HG03103 (cell line): ENCODE data around the gene SURF4.
"Not testable (repeated sequence)": the region's sequence is repeated elsewhere in the genome, so short reads cannot be mapped to it uniquely, and the experiment has no call there.

Experiments used
- ATAC-seq: cut with Tn5 transposase; IDR thresholded peaks from one replicate; pipeline ENCODE4 v1.9.1; 2021; ENCODE audit warnings: low read depth; ENCODE audit not compliant: unreplicated experiment

Gene SURF4

GRCh38 chr9:133400292-133400691 lies 24.4 kb upstream of the SURF4 start:
- no peak for ATAC-seq

DNA sequence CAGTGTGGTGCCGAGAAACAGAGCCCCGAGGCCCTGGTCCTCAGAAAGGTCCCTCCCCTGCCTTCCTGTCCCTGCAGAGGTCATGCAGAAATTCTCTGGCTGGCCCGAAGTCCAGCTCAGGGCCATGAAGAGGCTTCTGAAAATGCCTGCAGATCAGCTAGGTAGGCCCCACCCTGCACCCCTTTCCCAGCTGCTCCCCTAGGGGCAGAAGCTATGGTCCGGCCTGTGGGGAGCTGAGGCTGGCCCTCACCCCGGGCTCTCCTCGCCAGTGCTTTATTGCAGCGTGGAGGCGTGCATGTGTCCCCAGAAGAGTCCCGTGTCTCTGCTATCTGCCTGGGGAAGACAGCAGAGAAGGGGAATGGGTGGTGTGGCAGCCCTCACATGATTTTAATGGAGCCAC lies 22.0 kb upstream of the SURF4 start:
- ATAC-seq: no peak

DNA sequence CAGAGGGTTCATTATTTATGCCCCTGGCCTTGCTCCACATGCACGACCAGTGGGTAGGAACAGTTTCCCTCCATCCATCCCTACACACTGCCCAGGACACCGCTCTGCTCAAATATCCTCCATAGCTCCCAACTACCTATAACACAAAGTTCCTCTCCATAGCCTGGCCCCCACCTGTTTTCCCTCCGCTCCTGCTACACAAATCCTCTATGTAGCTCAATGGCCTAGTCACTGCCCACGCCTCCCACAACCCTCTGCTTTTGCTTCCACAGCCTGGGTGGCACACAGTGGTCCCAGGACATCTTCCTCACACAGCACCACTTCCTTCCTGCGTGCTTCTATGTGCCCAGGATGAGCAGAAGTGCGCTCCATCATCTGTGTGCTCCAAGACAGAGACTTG lies 21.5 kb upstream of the SURF4 start:
- ATAC-seq: no peak

DNA sequence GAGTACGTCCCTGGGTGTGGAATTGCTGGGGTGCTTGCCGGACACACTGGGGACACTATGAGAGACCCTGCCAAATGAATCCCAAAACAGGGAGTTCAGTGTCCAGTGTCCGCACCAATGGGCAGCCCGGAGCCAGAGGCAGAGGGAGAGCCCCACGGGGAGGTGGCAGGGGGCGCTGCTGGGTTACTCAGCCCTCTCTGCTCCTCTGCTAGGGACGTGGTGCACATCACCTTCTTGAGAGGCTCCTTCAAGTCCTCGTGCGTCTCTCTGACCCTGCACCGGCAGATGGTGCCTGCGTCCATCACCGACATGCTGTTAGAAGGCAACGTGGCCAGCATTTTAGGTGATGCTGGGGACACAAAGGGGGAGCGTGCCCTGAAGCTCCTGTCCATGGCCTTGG lies 21.1 kb upstream of the SURF4 start:
- no peak for ATAC-seq

DNA sequence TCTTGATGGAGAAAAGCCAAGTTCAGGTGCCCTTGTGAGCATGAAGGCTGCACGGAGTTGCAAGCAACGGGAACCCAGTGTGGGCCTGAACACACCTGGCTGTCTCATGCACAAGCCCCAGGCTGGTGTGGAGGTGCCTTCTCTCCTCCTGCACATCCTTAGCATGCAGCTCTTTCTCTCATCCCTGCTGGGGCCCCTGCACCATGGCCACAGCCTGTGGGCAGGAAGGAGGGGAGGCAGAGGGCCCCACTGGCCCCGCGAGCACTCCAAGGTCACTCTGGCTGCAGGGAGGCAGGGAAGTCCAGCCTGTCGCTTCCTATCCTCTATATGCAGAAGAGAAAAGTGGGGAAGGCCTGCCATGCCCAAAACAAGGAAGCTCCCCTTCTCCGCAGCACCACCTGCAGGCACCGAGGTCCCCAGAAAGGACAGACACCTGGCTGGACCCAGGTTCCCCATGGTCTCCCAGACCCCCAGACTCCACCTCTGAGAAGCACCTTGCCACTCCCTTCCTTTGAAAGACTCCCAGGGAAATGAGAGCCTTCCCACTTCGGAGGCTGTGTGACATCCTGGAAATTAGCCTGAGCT lies 18.9 kb upstream of the SURF4 start:
- no peak for ATAC-seq

GRCh38 chr9:133393399-133393798 lies 17.5 kb upstream of the SURF4 start:
- no peak for ATAC-seq

DNA sequence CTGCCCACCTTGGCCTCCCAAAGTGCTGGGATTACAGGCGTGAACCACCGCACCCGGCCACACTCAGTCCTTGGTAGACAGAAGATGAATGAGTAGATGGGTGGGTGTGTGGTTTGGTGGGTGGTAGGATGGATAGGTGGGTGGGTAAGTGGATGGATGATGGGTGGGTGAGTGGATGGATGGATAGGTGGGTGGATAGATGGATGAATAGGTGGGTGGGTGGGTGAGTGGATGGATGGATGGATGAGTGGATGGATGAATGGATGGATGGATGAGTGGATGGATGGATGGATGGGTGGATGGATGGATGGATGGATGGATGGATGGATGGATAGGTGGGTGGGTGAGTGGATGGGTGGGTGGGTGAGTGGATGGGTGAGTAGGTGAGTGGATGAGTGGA lies 16.4 kb upstream of the SURF4 start:
- ATAC-seq: not testable (repeated sequence)

GRCh38 chr9:133391449-133391848 lies 15.6 kb upstream of the SURF4 start:
- not testable (repeated sequence) for ATAC-seq

- ATAC-seq: no peak
Observed at GRCh38 chr9:133390713-133391112, 14.9 kb upstream of the SURF4 start.

- ATAC-seq: no peak
Observed at GRCh38 chr9:133389562-133389961, 13.7 kb upstream of the SURF4 start.

- no peak for ATAC-seq
Observed at GRCh38 chr9:133389025-133389557, 13.2 kb upstream of the SURF4 start.

GRCh38 chr9:133387680-133388079 lies 11.8 kb upstream of the SURF4 start:
- ATAC-seq: no peak

GRCh38 chr9:133386338-133386737 lies 10.5 kb upstream of the SURF4 start:
- no peak for ATAC-seq

GRCh38 chr9:133385452-133385851 lies 9.6 kb upstream of the SURF4 start:
- no peak for ATAC-seq

DNA sequence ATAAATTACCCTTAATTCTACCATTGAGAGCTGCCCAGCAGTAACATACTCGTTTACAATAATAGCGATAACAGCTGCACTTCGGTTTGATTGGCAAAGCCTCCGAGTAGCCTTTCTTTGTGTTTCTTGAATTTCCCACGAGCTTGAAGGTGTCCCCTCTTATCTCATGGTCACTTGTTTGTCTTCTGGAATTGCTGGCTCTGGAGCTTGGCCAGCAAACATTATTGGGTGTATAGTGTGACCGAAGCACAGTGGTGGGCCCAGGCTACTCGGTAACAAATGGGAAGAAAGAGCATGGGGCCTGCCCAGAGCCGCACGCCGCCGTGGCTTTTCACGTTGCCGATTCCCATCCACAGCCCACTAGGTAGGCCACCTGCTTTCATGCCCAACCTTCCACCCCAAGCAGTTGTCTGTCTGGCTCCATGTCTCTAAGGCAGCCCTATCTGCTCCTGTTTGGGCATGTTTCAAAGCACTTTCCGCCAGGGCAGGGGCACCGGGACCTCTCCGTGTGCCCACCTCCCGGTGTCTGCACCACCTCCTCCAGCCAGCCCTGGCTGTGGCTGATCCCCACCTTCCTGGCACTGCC lies 9.0 kb upstream of the SURF4 start:
- ATAC-seq: no peak

DNA sequence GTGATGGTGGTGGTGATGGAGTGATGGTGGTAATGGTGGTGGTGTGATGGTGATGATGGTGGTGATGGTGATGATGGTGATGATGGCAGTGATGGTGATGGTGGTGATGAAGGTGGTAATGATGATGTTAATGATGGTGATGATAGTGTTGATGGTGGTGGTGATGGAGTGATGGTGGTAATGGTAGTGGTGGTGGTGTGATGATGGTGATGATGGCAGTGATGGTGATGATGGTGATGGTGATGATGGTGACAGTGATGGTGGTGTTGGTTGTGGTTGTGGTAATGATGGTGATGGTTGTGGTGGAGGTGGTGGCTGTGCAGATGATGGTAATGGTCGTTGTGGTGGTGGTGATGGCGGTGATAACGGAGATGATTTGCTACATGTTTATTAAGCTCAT lies 7.6 kb upstream of the SURF4 start:
- ATAC-seq: no peak

DNA sequence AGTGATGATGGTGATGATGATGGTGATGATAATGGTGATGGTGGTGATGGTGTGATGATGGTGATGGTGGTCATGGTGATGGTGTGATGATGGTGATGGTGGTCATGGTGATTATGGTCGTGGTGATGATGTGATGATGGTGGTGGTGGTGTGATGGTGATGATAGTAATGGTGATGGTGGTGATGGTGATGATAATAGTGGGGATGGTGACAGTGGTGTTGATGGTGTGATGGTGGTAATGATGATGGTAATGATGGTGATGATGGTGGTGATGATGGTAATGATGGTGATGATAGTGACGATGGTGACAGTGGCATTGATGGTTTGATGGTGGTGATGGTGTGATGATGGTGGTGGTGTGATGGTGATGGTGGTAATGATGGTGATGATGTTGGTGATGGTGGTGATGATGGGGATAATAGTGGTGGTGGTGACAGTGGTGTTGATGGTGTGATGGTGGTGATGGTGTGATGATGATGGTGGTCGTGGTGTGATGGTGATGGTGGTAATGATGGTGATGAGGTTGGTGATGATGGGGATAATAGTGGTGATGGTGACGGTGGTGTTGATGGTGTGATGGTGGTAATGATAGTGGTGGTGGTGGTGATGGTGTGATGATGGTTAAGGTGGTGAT lies 6.8 kb upstream of the SURF4 start:
- no peak for ATAC-seq

DNA sequence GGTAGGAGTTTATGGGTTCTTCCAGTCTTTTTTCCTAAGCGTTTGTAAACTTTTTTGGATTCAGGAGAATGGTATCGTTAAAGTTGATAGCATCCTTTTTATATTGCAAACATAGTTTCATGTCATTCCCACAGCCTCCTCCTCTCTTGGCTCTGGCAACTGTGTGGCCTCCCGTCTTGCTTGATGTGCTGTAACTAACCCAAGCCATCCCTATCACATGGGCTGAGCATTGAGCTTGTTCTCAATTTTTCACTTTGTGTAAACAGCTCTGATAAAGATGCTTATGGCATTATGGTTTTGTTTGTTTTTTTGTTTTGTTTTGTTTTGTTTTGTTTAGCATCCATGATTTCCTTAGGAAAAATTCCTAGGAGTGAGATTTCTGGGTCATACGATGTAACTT lies 4.9 kb upstream of the SURF4 start:
- ATAC-seq: no peak

- ATAC-seq: no peak
Observed at GRCh38 chr9:133379153-133380086, 3.6 kb upstream of the SURF4 start.

DNA sequence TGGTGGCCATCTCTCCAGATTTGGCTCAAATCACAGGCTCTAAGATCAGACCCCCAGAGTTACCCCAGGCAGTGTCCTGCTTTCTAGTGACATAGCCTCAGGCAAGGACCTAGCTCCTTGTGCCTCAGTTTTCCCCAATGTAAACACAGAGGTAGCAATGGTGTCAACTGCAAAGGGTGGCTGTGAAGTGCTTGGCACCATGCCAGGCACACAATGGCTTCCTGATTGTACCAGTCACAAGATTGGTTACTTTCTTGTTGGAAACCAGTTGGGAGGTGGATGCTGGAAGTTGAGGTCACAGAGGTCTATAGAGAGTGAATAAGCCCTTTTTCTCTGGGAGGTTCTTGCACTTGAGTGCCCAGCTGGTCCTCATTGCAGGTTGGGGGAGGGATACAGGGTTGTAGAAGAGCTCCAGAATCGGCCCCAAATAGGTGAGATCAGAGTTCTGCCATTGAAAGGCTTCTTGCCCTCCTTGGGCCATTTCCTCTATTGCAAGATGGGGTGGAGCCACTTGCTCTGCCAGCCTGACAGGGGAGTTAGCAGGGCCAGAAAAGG lies 2.6 kb upstream of the SURF4 start:
- ATAC-seq: no peak

- no peak for ATAC-seq
Observed at GRCh38 chr9:133377721-133378216, 1.9 kb upstream of the SURF4 start.
